NCI-H69 (cell line): ENCODE measurements around the gene AGAP1.

ENCODE experiments used
- DNase-seq: peaks from one replicate; lab custom pipeline; 2025; lab: John Stamatoyannopoulos, UW

The AGAP1 gene

DNA sequence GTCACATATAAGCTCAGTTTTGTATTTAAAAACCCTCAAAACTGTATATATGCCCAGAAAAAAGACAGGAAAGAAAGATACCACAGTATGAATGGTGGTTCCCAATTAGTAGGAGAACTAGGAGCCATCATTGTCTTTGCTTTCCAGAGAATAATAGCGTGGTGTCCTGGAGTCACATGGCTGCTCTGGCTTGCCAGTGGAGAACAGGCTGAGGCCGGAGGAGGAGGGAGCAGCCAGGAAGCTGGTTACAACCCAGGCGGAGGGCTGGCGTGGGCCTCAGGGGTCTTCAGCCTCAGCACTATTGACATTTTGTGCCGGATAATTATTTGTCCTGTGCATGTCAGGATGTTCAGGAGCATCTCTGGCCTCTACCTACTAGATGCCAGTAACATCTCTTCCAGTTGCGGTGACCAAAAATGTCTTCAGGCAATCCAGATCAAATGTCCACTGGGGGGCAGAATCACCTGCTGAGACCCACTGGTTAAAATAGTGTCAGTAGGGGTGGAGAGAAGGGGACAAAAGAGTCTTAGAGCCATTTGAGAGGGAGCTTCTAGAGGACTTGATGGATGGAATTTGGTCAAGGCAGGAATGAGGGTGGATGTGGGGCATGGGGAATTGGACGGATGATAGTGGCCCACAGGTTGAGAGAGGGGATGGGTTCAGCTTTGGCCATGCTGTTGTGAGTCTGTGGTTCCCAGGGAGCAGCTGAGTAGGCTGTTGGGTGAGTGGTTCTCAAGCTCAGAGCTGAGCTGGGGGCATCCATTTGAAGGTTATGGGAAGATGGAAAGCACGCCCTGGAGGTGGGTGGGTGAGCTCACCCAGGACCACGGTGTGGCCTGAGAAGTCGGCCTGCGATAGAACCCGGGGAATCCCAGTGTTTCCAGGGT, 144.9 kb downstream of the AGAP1 start:
- DNase-seq = peak; percentile 27

DNA sequence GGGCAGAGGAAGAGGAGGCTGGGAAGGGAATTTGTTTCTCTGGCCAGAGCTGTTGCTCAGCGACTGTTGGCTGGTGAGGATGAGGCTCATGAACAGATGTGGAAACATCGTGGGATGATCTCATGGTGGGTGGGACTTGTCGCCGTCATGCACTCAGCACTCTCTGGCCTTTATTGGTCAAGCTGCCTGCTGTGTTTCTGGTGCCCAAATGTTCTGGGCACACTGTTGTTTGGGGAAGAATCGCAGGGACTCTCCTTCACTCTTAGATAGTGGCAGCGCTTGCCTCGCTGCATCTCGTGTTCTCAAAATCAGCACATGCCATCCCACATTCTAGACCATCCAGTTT, 145.6 kb downstream of the AGAP1 start:
- DNase-seq = peak; percentile 87

DNA sequence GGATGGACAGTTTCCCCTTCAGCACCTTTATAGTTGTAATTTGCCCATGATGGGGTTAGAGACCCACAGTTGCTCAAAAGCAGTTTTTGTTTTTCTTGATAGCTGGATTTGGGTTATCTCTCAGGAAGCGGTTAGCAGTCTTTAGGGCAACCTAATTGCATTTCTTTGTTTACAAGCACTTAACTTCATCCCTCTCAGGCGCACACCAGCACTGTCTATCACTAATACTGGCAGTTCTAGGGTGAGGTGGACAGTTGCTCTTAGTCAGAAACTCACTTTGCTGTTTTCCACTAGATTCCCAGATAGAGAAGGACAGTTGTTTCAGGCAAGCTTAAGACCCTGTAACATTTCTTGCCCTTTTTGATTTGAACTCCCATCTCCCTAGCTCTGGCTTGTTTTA, 146.0 kb downstream of the AGAP1 start:
- DNase-seq = peak; percentile 54

DNA sequence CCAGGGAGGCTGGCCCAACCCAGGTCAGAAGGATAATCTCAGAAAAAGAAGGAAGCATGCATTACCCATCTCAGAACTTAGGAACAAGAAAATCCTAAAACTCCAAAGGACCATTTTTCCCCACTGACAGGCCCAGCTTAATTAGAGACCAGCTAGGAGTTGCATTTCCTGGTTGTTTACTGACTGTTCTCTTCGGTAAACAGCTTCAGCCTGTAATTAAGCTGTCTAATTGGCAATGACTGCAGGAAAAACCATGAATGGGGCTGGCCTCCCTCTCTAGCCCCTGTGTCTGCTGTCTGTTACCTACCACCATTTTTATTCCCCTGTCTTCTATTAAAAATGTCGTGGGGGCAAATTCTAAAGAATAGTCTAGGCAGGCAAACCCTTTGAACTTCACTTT, 146.5 kb downstream of the AGAP1 start:
- peak; percentile 84 for DNase-seq

DNA sequence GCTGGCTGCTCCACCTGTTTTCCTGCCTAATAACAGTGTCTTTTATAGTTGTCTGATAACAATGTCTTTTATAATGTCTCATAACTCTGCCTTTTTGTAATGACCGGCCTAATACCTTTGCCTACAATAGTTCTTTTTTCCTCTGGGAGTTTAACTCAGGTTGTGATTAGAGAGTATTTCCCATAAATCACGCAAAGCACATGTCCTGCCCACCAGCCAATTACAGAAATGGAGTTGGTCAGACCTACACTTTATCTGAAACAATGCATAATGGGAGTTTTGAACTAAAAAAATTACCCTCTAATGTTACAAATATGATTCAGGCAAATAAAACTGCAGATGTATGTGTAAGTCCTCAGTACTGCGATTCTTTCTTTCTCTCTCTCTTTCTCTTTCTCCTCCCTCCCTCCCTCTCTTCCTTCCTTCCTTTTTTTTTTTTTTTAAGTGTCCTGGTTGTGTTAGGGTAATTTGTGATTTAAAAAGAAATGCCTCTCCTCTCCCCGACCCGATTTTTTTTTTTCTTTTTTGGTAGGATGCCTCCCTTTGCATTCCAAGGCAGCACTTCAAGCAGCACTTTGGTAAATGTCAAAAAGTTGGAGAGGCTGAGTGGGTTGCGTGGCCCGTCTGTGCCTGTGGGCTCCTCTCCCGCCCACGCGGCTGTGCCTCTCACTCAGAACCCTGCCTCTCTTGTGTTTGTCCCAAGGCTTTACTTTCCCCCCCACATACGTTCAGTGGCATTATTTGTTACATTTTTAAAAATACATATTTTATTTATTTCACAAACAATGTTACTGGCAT, 147.3 kb downstream of the AGAP1 start:
- peak; percentile 79 for DNase-seq

DNA sequence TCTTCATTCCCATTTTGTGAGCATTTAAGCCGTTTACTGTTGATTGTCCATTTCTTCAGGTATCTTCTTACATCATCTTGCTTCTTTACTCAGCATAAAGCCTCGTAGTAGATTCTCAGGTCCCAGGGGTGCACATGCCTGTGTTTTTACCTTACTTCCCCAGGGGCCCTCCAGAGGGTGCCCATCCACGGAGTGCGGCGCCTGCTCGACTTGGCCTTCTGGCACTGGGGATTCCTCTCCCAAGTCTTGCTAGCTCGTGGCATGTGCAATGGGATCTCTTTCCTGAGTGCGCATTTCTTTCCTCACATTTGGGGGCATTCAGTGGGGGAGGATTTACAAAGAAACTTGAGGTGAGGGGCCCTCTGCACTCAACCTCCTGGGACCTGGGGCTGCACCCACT, 148.1 kb downstream of the AGAP1 start:
- DNase-seq = peak; percentile 52

DNA sequence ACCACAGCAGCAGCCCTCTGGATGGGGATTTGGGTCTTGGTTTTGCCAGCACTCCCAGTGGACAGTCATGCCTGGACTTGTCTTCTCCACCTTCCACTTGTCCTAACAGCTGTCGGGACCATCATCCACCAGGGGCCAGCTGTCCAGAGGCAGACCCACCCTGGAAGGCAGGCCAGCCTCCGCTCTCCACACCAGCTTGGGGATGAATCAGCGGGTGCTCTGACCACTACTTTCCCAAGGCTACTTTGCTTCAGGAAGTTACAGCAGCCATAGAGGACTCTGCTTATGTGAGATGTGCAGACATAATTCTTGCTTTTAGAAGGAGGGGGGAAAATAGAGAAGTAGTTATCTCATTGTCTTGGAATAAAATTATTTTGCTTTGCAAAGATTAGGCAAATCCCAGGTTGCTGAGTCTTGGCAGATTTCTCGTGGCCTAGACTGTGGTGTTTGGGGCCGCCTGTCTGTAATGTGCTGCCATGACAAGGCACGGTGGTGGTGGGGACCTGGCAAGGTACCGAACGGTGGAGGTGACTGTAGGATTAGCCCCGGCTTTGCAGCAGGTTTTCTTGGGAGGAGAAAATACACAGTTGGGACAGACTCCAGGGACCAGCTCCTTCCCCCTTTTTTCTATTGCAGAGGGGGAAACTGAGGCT, 148.7 kb downstream of the AGAP1 start:
- peak; percentile 64 for DNase-seq

DNA sequence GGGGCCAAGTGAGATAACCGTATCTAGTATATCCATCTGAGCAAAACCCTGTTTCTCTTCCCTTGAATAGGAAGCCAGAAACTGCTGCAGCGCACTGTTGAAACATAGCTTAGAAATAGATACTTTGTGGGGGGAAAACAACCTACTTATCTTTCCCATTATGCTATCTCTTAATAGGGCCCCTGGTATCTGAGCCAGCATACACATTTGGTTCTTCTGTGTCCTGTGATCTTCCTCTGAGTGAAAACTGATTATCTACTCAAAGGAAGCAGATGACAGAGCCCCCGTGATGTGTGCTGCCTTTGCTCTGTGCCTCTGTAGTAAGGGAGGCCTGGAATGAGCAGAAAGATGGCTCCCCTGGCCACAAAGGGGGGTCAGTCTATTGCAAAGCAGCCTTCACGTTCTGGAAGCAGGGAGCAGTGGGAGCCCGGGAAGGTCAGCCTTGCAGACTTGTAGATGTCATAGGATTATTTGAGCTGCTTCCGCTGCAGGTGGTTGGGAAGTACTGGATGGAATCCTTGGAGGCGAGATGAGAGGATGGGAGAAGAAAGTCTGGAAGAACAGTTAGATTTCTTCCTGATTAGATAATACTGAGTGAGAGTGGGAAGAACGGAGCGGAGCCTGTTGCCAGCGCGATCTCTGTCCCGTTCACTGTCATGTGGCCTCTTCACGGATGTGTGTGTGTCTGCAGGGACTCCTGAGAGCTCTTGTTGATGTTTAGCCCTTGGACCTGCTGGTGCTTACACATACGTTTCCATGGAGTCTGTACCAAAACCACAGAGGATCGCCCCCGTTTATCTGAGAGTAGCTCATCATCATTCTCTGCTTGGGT, 150.1 kb downstream of the AGAP1 start:
- no peak for DNase-seq

DNA sequence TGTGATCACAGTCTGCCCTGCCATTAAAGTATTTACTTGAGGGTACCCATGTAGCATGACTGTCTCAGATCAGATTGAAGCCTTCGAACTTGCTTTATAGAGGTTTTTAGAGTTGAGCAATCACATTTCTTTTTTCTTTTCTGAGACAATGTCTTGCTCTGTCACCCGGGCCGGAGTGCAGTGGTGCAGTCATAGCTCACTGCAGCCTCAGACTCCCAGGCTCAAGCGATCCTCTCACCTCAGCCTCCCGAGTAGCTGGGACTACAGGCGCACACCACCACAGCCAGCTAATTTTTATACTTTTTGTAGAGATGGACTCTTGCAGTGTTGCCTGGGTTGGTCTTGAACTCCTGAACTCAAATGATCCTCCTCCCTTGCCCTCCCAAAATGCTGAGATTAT, 153.4 kb downstream of the AGAP1 start:
- DNase-seq = no peak

DNA sequence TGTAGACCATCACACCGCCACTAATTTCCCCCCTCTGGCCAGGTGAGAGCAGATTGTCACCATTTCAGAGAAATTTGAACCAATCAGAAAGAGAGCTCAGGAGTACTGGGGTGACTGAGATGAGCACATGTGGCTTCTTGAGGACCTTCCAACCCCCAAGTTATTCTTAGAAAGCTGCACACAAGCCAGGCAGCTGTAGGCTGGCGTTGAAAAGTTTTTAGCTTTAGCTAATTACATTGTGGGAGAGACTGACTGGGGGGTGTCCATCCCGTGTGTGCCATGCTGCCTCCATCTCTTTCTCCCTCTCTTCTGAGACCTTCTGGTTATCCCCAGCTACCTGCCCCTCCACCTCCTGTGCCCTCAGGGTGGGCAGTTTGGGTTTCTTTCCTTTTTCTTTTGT, 154.0 kb downstream of the AGAP1 start:
- no peak for DNase-seq

DNA sequence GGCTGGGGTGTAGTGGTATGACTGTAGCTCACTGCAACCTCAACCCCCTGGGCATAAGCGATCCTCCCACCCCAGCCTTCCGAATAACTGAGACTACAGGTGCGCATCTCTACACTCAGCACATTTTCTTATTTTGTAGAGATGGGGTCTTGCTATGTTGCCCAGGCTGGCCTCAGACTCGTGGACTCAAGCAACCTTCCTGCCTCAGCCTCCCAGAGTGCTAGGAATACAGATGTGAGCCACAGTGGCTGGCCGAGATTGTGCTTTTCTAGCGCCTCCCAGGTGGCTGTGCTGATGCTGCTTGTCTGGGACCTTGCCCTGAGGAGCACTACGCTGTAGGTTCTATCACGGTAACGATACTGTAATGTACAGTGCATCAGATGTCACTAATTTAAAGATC, 155.6 kb downstream of the AGAP1 start:
- no peak for DNase-seq

DNA sequence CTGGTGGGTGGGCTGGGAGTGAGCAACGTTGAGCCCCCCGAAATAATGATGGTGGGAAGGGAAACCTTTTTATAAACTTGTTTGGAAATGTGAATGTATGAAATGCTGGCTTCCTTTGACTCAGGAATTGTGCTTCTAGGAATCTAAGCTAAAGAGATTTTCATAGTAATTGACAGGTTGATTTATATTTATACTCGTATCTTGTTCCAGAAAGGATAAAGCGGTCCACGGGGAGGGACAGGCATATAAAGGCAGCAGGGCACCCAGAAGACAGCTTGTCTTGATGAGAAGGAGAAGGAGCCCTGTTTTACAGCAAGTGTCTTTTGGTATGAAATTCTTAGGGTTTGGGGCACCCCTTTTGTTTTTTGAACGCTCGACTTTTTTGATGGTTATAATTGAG, 157.8 kb downstream of the AGAP1 start:
- DNase-seq = no peak

DNA sequence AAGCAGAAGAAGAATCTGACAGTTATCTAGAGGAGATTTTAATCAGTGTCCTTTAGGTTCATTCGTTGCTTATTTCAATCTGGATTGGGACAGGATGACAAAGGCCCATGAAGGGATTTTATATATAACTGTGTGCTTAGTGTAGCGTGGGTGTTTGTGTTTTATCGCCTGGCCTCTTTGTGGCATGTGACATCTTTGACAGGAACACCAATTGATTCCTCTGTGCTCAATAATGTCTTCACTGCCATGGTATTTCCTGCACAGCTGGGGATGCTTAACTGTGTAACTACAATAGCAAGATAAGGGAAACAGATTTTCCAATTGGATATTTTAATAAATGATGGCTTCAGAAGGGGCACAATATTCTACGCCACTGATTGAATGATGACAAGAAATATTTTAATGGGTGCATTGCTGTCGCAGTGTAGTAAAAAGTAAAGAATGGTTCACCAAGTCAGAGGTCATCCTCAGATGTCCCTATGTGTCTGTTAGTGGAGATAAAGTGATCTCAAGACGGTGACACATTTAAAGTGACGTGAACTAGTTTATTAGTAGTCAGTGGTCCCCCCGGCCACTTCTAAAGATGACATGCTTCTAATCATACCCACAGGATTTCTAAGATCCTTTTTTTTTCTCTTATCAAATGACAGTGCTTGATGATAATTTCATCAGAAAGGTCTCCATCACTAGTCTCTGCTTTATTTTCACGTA, 160.4 kb downstream of the AGAP1 start:
- DNase-seq = no peak

DNA sequence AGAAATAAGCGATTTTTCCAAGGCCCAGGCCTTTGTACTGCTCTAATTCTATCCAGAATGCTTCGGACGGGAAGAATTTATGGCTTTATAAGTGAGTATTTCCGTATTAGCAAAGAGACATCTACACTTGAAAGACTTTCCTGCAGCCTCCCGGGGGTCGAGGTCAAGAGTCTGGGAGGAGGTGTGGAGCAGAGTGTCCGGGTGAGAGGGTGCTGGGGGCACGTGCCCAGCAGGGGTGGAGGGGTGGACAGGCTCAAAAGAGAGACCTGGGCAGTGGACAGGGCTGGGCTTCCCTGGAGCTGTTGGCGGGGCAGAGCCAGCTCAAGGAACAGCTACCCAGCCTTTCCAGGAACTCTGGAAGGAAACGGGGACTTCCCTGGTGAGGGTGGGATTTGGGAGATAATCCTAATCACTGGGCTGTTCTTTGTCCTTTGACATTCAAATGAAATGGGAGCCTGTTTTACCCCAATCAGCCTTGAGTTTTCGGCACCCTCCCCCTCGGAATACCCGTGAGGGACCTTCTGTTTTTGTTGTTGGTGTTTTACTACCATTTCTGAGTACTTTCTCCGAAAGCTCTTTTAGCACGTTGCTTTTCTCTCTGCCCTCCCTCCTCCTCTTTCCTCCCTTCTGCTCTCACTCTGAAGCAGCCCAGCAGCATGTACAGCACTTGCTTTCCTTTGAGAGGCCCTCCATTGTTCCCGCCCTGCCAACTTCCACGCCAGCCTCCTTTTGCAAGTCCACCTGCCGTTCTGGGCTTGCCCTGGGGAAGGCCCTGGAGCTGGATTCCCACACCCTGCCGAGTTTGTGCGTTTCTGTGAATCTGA, 164.7 kb downstream of the AGAP1 start:
- peak; percentile 55 for DNase-seq

DNA sequence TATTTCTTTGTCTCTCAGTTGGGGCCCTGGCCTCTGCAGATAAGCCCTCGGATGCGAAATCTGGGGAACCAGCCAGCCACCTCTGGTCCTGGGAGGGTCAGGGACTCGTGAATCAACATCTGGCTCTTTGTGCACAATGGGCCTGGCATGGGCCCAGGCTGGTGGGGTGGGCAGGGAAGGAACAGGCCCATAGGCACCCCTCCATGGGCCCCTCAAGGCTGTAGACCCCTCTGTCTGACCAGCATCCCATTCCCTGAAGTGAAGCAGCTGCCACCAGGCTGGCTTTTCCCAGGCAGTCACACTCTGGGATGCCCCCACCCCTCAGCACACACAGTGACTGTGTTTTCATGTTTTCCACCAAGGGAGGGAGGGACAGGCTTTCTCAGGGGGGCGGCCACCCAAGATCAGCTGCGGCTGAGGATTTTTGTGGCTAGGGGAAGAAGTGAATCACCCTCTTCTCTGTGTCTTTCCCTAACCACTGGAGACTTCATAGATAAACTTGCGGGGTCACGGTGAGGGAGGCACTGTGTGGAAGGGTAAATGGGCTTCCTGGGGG, 166.0 kb downstream of the AGAP1 start:
- DNase-seq = no peak

DNA sequence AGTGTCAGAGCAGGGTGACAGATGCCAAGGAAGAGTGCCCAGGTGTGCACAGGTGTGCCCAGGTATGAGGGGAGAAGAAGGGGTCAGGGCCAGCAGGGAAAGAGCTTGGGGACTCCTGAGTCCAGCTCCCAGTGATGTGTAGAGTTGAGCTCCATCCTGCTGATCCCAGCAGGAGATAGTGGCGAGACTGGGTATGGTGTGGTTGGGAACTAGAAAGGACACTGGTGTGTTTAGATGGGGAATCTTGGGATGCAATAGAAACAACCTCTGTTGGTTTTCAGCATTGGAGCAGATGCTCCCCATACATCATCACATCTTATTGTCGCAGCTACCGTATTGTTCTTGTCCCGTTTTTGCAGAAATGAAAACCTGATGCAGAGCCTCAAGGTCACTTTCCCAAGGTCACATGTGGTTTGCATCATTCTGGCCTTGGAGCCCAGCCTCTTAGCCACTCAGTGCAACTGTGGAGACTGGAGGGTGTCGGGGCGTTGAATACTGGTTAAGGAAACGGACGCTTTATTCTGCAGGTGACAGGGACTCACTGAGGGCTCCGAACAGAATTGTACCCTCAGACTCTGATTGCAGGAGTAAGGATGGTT, 166.7 kb downstream of the AGAP1 start:
- no peak for DNase-seq

DNA sequence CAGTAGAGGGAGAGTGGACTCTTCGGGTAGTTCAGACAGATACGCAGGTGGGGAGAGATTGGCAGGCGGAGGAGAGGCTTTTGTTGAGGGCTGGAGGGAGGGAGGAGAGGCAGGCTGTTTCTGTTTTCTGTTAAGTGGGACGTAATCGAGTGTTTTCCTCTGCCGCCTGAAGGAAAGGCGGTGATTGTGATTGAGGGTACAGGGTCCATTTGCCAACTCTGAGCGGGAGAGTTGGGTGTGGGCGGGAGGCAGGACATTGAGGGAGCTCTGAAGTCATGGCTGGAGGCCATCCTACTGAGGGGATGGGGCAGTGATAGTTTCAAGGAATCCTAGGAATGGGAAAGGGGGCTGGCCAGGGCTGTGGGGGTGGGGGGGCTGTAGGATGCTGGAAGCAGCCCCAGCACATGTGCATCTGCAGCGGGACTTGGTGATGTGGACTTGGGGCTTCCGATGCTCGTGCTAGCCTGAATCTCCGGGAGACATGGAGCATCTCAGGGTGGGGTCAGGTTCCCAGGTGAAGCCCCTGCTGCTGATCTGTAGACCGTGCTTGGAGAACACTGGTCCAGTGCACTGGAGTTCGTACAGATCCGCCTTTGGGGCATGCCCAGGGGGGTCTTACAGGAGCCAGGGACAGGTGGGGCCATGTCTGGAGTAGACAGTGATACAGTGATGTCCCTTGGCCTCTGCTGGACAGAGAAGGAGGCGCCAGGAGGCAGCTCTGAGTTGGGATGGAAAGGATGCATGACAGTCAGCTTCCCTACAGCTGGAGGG, 167.5 kb downstream of the AGAP1 start:
- DNase-seq = no peak

DNA sequence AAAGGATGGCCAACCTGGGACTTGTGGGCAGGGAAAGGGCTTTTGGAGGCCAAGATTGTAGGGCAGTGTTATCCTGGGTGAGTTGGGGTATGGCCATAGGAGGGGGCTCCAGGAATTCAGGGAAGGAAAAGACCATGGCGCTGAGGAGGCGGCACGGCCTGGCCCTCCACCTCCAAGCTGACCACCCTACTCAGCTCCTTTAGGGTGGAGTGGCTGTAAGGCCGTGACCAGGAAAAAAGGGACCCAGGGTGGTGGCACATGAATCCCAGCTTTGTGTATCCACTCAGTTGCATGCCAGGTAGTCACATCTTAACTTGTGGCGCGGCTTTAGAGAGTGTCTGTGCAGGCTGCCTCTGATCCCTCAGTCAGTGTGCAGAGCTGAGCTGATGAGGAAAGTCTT, 168.1 kb downstream of the AGAP1 start:
- DNase-seq = no peak

DNA sequence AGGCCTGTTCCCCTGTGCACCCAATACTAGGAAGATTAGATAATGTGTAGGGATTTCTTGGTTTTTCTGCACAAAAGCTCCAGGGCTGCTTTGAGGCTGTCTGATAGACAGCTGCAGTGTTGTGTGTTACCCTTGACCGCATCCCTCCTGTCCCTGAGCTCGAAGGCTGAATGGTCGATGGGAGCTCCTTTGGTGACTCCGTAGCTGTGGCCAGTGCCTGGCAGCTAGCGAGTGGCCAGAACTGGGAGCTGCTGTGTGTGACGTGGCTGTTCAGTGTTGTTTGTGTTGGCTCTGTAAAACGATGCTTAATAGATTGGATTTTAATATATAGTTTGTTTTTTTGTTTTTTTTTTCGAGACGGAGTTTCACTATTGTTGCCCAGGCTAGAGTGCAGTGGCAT, 170.0 kb downstream of the AGAP1 start:
- no peak for DNase-seq
